ENCODE data around the gene SMG7. TPM values are rescaled to one million over a fixed set of nuclear protein-coding genes. Genes with fewer than 3 reads are reported as not detected.

The SMG7 gene
- total and polyA plus RNA-seq, 10 of the 15 experiments (the other 5 are each of a cell fraction or from before 2014, with no cell fraction given): 9.5 to 65.4 (median 42.7) TPM

GRCh38 chr1:183520379-183520778 lies 48.1 kb downstream of the SMG7 start:
- TF ChIP-seq USF1 (IDR thresholded peaks at IDR 0.05; ENCODE audit: borderline replicate concordance, extremely low read length, insufficient read depth, low read depth, low read length) (no peak), EED (IDR thresholded peaks at IDR 0.05; ENCODE audit: low read depth) (no peak), HSF1 (IDR thresholded peaks at IDR 0.05; ENCODE audit: low read depth, low read length) (no peak), ZBTB33 (IDR thresholded peaks at IDR 0.05) (no peak), STAT1 (conservative IDR thresholded peaks at IDR 0.05) (no peak), IRF5 (IDR thresholded peaks at IDR 0.05; ENCODE audit: borderline replicate concordance) (no peak), WRNIP1 (IDR thresholded peaks at IDR 0.05; ENCODE audit: borderline replicate concordance, low read depth, low read length) (no peak)
- Histone ChIP-seq H3K36me3 (ENCODE audit: control insufficient read depth in 2 of 2, insufficient read depth in 2 of 2, low read length in 1 of 2) (peaks cover 5 to 37% of the 10 kb centered on the region in 2 experiments), H3K4me2 (ENCODE audit: control insufficient read depth, insufficient read depth) (no peak overlapping the region), H3K9me3 (replicated peaks; ENCODE audit: control insufficient read depth, insufficient read depth, low read length) (no peaks in the 10 kb centered on the region), H3K4me1 (ENCODE audit: control insufficient read depth, insufficient read depth, low read length) (no peaks in the 10 kb centered on the region), H3K27ac (ENCODE audit: control insufficient read depth, insufficient read depth) (no peak overlapping the region), H3K27me3 (replicated peaks in 1 of 2; ENCODE audit: control insufficient read depth in 2 of 2, insufficient read depth in 2 of 2, low read length in 1 of 2) (no peaks in the 10 kb centered on the region), H3K79me2 (ENCODE audit: control insufficient read depth, insufficient read depth, low read length) (no peaks in the 10 kb centered on the region), H2AFZ (ENCODE audit: control insufficient read depth, low read depth, low read length) (no peak overlapping the region), H4K20me1 (ENCODE audit: control insufficient read depth, insufficient read depth) (no peaks in the 10 kb centered on the region), H3K4me3 (no peak overlapping the region), H3K9ac (ENCODE audit: control insufficient read depth, insufficient read depth, low read length) (no peak overlapping the region)
- in situ Hi-C loops (cut with MboI): no loop called here
- ChIA-PET SMC1A (ENCODE audit: uncharacterized antibody, unreplicated experiment) (interaction anchor here (0.6 to 0.7 kb wide), 2 partner anchors 12 to 532 kb away, joined by 3 to 4 read pairs; no protein-coding TSS in a partner anchor), CTCF (interaction anchor here (1.8 kb wide), 1 partner anchor 51 kb away, joined by 4 read pairs; no protein-coding TSS in a partner anchor), POLR2A (interaction anchor here (0.6 kb wide), 1 partner anchor 67 kb away, joined by 10 read pairs; no protein-coding TSS in a partner anchor), RAD21 (ENCODE audit: unreplicated experiment) (no interaction called here)
- WGBS (ENCODE audit: insufficient coverage, insufficient replicate concordance, low lambda C conversion rate, missing lambda C conversion rate): 100% methylated on average over 1 of the region's 1 CpG
- ATAC-seq (no peak), FAIRE-seq (no peak), DNase-seq (ENCODE audit: low read depth, low spot score) (no peak)
- intact Hi-C loops (cut with micrococcal nuclease; ENCODE audit: unreplicated experiment): no loop called here
- BruUV-seq (replicated peaks): no TSS peak

Measured in GM12878 (cell line).